ENCODE measurements around the gene TSNAXIP1. TPM values are rescaled to one million over a fixed set of nuclear protein-coding genes. Genes with fewer than 3 reads are reported as not detected.

Gene TSNAXIP1
- total and polyA plus RNA-seq, 9 of the 15 experiments (the other 6 are each of a cell fraction or from before 2014, with no cell fraction given) = 0.03 to 0.24 (median 0.11) TPM; not detected in 4

DNA sequence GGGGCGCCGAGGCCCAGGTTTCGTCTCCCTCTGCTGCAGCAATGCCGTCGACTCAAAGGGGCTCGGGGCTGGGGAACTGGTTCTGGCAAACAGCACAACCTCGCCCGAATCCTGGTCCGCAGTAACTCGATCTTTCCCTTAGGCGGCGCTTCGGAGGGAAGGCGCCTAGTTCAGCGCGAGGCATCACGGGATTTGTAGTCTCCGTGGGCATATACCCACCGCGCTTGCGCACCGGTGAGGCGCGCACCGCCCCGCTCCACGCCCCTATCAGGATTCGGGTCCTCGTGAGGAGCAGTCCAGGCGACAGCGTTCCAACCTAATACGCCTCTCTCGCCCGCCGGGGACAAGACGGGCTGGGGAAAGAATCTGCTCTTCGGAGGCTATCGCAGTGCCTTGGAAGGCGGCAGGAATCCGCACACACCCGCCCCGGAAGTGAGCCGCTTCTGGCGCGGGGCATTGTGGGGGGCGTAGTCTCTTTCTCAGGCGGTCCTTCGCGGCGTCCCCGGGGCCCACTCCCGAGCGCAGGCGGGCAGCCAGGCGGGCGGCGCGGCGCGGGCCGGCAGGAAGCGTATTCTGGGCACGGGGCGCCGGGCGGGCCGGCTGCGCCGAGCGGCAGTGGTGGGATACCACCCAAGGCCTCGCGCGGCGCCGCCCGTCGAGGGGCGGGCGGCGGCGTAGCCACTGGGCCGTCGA, 35.3 kb downstream of the TSNAXIP1 start, which contains the start of gene THAP11 (continued):
- TF ChIP-seq, protein P1, sequence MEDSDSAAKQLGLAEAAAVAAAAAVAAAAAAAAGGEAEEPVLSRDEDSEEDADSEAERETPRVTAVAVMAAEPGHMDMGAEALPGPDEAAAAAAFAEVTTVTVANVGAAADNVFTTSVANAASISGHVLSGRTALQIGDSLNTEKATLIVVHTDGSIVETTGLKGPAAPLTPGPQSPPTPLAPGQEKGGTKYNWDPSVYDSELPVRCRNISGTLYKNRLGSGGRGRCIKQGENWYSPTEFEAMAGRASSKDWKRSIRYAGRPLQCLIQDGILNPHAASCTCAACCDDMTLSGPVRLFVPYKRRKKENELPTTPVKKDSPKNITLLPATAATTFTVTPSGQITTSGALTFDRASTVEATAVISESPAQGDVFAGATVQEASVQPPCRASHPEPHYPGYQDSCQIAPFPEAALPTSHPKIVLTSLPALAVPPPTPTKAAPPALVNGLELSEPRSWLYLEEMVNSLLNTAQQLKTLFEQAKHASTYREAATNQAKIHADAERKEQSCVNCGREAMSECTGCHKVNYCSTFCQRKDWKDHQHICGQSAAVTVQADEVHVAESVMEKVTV (CRISPR knock-in tag; IDR thresholded peaks at IDR 0.05) = no peak
- TF ChIP-seq ZNF143 (CRISPR knock-in tag; IDR thresholded peaks at IDR 0.05) (peak; percentile 95), MED1 (CRISPR knock-in tag; IDR thresholded peaks at IDR 0.05; ENCODE audit: borderline replicate concordance) (no peak), KHSRP (IDR thresholded peaks at IDR 0.05) (no peak), CC2D1A (IDR thresholded peaks at IDR 0.05) (no peak), MXI1 (IDR thresholded peaks at IDR 0.05; ENCODE audit: low read depth, low read length) (no peak), XRCC5 (IDR thresholded peaks at IDR 0.05; ENCODE audit: low read depth, low read length) (peak; percentile 59; the same call in 1 of the 2 replicates), ELF2 (CRISPR knock-in tag; IDR thresholded peaks at IDR 0.05) (no peak), HNRNPUL1 (IDR thresholded peaks at IDR 0.05; ENCODE audit: low read length) (no peak), TRIM28 (IDR thresholded peaks at IDR 0.05) (no peak; the same call in 1 of the 2 replicates), ZEB2 (IDR thresholded peaks at IDR 0.05) (no peak), TCF7L2 (IDR thresholded peaks at IDR 0.05; ENCODE audit: low read depth, low read length) (no peak), POU5F1 (IDR thresholded peaks at IDR 0.05; ENCODE audit: borderline replicate concordance, low read depth, low read length, partially characterized antibody) (no peak), ZNF408 (CRISPR knock-in tag; IDR thresholded peaks at IDR 0.05; ENCODE audit: low read depth) (no peak), SRF (CRISPR knock-in tag; IDR thresholded peaks at IDR 0.05) (peak in 1 of 2 experiments; percentile 86; a peak in 2 of 4 replicates), GABPB1 (CRISPR knock-in tag; IDR thresholded peaks at IDR 0.05) (peak; percentile 97), TARDBP (IDR thresholded peaks at IDR 0.05) (no peak)
- TF ChIP-seq, protein P2, sequence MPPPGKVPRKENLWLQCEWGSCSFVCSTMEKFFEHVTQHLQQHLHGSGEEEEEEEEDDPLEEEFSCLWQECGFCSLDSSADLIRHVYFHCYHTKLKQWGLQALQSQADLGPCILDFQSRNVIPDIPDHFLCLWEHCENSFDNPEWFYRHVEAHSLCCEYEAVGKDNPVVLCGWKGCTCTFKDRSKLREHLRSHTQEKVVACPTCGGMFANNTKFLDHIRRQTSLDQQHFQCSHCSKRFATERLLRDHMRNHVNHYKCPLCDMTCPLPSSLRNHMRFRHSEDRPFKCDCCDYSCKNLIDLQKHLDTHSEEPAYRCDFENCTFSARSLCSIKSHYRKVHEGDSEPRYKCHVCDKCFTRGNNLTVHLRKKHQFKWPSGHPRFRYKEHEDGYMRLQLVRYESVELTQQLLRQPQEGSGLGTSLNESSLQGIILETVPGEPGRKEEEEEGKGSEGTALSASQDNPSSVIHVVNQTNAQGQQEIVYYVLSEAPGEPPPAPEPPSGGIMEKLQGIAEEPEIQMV (tag; conservative IDR thresholded peaks at IDR 0.05; ENCODE audit: low read depth) = no peak
- TF ChIP-seq, protein P3, sequence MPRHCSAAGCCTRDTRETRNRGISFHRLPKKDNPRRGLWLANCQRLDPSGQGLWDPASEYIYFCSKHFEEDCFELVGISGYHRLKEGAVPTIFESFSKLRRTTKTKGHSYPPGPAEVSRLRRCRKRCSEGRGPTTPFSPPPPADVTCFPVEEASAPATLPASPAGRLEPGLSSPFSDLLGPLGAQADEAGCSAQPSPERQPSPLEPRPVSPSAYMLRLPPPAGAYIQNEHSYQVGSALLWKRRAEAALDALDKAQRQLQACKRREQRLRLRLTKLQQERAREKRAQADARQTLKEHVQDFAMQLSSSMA (CRISPR knock-in tag; IDR thresholded peaks at IDR 0.05) = peak; percentile 66; the same call in 1 of the 2 replicates
- TF ChIP-seq, protein P4, sequence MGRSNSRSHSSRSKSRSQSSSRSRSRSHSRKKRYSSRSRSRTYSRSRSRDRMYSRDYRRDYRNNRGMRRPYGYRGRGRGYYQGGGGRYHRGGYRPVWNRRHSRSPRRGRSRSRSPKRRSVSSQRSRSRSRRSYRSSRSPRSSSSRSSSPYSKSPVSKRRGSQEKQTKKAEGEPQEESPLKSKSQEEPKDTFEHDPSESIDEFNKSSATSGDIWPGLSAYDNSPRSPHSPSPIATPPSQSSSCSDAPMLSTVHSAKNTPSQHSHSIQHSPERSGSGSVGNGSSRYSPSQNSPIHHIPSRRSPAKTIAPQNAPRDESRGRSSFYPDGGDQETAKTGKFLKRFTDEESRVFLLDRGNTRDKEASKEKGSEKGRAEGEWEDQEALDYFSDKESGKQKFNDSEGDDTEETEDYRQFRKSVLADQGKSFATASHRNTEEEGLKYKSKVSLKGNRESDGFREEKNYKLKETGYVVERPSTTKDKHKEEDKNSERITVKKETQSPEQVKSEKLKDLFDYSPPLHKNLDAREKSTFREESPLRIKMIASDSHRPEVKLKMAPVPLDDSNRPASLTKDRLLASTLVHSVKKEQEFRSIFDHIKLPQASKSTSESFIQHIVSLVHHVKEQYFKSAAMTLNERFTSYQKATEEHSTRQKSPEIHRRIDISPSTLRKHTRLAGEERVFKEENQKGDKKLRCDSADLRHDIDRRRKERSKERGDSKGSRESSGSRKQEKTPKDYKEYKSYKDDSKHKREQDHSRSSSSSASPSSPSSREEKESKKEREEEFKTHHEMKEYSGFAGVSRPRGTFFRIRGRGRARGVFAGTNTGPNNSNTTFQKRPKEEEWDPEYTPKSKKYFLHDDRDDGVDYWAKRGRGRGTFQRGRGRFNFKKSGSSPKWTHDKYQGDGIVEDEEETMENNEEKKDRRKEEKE (IDR thresholded peaks at IDR 0.05; ENCODE audit: borderline replicate concordance in 1 of 2, control insufficient read depth in 1 of 2, low read depth in 2 of 2, low read length in 1 of 2) = no peak
- TF ChIP-seq, protein P5, sequence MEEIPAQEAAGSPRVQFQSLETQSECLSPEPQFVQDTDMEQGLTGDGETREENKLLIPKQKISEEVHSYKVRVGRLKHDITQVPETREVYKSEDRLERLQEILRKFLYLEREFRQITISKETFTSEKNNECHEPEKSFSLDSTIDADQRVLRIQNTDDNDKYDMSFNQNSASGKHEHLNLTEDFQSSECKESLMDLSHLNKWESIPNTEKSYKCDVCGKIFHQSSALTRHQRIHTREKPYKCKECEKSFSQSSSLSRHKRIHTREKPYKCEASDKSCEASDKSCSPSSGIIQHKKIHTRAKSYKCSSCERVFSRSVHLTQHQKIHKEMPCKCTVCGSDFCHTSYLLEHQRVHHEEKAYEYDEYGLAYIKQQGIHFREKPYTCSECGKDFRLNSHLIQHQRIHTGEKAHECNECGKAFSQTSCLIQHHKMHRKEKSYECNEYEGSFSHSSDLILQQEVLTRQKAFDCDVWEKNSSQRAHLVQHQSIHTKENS (CRISPR knock-in tag; IDR thresholded peaks at IDR 0.05) = no peak

All from K562 (cell line).